Prostate gland (tissue), 2 donors: ENCODE measurements around the gene TIMP3.

Source experiments
- POLR2A ChIP-seq: fragments of 450-650 bp; IDR thresholded peaks from one replicate; pipeline ENCODE4 v1.6.1; 2016; ENCODE audit warnings: antibody characterized with exemption, mild to moderate bottlenecking
- POLR2AphosphoS5 ChIP-seq: sonication (generic); formaldehyde crosslinking; IDR thresholded peaks from one replicate; pipeline ENCODE4 v1.6.1; 2017; ENCODE audit warnings: antibody characterized with exemption
- TF ChIP-seq, protein P1 (sequence below), 4 experiments: fragments of 200-600 bp in 2 of 4; fragments of 450-650 bp in 2 of 4; sonication (generic) in 2 of 4; IDR thresholded peaks; 1 replicate in 3 of 4; 2 replicates in 1 of 4; pipeline ENCODE4 v1.5.1; 2016 to 2019; ENCODE audit warnings: antibody characterized with exemption in 4 of 4, mild to moderate bottlenecking in 2 of 4, moderate library complexity in 2 of 4

DNA sequence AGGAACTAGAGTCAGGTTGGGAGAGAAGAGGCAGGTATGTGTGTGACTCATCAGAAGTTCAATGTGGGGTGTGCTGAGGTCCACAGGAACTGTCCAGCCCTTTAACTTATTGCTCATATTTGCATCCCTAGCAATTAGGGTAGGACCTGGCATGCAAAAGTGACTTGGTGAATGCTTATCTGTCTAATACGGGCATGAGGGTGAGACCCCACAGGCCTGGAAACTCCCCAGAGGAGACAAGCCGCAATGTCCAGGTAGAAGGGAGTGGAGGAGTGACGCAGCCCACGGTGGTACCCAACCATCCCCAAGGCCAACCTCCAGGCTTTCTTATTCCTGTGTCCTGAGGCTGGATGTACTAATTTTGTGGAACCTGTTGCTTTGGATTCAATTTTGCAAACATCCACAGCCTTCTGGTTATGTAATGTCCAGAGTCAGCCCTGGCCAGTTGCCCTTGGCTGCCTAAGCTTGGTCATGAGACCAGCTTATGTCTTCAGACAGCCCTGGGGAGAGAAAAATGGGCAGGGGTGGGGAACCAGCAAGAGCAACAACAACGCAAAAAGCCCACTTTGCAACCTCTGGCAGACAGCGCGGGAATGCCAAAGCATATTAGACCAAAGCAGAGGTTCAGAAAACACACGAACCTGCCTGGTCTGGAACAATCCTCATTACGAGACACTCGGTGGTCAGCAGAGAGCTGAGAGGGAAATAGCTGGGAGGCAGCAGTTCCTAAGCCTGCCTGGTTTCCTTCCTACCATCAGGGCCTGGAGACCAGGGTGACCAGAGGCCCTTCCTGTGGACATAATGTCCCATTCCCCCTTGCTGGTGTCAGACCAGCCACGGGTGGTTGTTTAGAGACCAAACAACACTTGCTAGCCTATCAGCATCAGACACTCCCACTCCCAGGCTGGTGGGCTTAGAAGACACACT, 49.3 kb downstream of the TIMP3 start:
- TF ChIP-seq, protein P1, sequence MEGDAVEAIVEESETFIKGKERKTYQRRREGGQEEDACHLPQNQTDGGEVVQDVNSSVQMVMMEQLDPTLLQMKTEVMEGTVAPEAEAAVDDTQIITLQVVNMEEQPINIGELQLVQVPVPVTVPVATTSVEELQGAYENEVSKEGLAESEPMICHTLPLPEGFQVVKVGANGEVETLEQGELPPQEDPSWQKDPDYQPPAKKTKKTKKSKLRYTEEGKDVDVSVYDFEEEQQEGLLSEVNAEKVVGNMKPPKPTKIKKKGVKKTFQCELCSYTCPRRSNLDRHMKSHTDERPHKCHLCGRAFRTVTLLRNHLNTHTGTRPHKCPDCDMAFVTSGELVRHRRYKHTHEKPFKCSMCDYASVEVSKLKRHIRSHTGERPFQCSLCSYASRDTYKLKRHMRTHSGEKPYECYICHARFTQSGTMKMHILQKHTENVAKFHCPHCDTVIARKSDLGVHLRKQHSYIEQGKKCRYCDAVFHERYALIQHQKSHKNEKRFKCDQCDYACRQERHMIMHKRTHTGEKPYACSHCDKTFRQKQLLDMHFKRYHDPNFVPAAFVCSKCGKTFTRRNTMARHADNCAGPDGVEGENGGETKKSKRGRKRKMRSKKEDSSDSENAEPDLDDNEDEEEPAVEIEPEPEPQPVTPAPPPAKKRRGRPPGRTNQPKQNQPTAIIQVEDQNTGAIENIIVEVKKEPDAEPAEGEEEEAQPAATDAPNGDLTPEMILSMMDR (IDR thresholded peaks at IDR 0.05), result no peak
- peak; percentile 71 for TF ChIP-seq POLR2AphosphoS5
- TF ChIP-seq POLR2A, result no peak
